Coronary artery (tissue), 2 donors: ENCODE data around the gene UPF1.

Experiments used
- DNase-seq: peaks from one replicate; pipeline ENCODE4 v3.0.0-alpha.2; 2017; ENCODE audit warnings: low spot score
- H3K27ac ChIP-seq, 2 donors: fragments of 200-600 bp; sonication (generic); one replicate each; pipeline ENCODE4 v1.5.1; 2016 to 2019
- H3K4me3 ChIP-seq: fragments of 200-600 bp; sonication (generic); 2 replicates; pipeline ENCODE4 v1.5.1; 2016; ENCODE audit warnings: mild to moderate bottlenecking, moderate library complexity
- TF ChIP-seq, protein P1 (sequence below): fragments of 200-600 bp; sonication (generic); IDR thresholded peaks from one replicate; pipeline ENCODE4 v1.5.1; 2019; ENCODE audit warnings: antibody characterized with exemption

UPF1 gene

DNA sequence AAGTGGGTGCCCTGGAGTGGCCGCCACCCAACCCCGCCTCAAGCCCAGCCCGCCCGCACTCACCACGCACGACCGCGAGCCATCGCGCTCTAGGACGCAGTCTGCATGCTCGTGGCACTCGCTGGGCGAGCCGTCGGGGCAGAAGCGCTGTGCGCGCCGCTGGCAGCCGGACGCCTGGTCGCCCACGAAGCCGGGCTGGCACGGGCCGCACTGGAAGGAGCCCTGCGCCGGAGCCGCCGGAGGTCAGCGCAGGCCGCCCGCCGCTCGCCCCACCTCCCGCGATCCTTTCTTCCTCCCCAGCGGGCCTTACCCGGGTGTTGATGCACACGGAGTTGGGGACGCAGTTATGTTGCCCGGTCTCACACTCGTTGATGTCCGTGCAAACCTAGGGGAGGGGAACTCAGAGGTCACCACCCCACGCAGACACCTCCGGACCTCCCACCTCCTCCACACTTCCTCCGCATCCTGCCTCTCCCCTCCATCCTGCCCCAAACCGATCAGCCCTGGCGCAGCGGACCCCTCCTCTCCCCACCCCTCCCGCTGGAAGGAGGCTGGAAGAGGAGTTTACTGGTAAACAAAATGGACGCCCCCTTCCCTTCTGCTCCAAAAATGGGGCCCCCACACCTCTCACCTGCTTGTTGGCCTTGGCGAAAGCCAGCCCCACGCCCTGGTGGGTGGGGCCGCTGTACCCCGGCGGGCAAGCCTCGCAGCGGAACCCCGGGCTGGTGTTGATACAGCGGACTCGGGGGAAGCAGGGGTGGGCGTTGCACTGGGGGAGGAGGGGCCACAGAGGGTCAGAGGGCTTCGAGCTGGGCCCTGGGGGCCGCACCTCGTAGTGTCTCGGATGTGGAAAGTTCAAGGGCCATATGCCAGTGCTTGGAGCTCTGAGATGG lies 43.0 kb upstream of the UPF1 start:
- TF ChIP-seq, protein P1, sequence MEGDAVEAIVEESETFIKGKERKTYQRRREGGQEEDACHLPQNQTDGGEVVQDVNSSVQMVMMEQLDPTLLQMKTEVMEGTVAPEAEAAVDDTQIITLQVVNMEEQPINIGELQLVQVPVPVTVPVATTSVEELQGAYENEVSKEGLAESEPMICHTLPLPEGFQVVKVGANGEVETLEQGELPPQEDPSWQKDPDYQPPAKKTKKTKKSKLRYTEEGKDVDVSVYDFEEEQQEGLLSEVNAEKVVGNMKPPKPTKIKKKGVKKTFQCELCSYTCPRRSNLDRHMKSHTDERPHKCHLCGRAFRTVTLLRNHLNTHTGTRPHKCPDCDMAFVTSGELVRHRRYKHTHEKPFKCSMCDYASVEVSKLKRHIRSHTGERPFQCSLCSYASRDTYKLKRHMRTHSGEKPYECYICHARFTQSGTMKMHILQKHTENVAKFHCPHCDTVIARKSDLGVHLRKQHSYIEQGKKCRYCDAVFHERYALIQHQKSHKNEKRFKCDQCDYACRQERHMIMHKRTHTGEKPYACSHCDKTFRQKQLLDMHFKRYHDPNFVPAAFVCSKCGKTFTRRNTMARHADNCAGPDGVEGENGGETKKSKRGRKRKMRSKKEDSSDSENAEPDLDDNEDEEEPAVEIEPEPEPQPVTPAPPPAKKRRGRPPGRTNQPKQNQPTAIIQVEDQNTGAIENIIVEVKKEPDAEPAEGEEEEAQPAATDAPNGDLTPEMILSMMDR, result no peak
- DNase-seq, result no peak

DNA sequence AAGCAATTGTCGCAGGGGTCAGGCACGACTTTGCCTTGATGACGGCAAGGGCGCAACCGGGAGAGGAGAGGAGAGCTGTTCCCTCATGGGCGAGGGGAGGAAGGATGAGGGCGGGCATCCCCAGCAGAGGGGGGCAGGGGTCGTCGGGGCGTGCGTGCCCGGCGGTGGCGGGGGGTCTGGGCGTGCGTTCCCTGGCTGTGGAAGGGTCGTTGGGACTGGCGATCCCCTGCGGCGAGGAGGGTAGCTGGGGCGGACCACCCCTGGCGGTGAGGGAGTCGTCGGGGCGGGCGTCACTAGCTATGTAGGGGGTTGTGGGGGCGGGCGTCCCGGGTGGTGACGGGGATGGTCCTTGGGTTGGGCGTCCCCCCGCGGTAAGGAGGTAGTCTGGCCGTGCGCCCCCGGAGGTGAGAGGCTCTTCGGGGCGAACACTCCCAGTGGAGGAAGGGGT lies 42.3 kb upstream of the UPF1 start:
- peak overlapping the region; percentile 70 for H3K4me3 ChIP-seq

More for the DNA sequence above, 43.0 kb upstream of the UPF1 start:
- H3K27ac ChIP-seq, result no peak overlapping the region
- peak overlapping the region; percentile 70 for H3K4me3 ChIP-seq

DNA sequence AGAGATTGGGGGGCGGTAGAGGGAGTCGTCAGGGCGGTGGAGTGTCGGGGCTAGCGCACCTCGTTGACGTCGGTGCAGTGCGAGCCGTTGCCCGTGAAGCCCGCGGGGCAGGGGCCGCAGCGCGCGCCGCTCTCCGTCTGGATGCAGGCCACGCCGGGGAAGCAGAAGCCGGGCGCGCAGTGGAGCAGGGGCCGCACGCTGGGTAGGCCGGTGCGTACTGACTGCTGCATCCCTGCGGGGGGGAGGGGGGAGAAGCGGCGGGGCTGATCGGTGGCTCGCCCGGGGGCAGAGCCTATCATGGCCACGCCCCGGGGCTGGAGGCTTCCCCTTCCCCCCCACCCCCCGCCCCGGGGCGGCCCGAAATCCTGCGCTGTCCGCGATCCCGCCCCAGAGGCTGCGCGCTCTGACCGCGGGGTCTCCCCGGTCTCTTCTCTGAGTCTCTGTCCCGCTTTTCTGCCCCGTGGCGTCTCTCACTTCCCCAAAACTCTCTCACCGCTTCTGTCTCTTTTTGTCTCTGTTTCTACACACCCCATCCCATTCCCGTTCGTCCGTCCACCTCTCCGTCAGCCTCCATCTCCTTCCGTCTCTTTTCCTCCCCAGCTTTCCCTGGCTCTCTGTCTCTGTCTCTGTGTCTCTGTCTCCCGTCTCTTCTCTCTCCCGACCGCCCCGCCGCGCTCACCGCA lies 41.7 kb upstream of the UPF1 start:
- Histone ChIP-seq H3K27ac (peak overlapping the region in 1 of 2 donors; percentile 28), H3K4me3 (peak overlapping the region; percentile 70)
- TF ChIP-seq, protein P1, result no peak
- DNase-seq, result no peak

More for the DNA sequence above, 42.3 kb upstream of the UPF1 start:
- TF ChIP-seq, protein P1, result no peak
- no peak for DNase-seq
- peak overlapping the region in 1 of 2 donors; percentile 28 for H3K27ac ChIP-seq

DNA sequence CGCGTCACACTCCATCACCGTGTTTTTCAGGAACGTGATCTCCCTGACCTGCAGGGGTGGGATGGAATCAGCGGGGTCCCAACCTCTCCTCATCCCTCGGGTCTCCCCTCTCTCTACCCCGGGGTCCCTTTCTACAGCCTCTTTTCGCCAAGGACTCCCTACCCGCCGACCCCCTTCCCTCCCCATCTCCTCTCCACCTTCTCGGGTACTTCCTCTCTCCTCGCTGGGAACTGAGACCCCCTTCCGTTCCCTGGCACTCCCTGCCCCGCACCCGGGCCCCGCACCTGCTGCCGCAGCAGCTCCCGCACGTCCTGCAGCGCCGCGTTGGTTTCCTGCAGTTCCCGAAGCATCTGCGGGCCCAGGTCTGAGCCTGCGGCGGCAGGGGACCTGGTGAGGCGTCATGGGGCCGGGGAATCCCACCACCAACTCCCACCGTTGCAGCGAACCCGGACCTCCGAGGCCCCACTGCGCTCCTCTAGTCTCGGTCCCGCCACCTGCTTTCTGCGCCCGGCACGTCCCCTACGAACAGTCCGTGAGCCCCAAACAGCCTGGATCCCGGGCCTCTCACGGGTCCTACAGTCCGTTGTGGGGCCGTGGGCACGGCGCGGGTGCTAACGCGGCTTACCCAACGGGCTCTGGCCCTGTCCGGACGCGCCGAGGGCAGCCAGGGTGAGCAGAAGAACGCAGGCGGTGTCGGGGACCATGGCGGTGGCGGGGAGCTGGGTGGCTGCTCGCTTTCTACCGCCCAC lies 41.0 kb upstream of the UPF1 start, which contains the start of gene COMP:
Gene COMP (minus strand): TSS at position 740 of the 749 bp plus-strand sequence. CDS start 36 bp downstream, at position 704.
- TF ChIP-seq, protein P1, result no peak
- peak within 1 kb of the TSS; percentile 70 for H3K4me3 ChIP-seq
- no peak for DNase-seq
- H3K27ac ChIP-seq, result no peak within 1 kb of the TSS

DNA sequence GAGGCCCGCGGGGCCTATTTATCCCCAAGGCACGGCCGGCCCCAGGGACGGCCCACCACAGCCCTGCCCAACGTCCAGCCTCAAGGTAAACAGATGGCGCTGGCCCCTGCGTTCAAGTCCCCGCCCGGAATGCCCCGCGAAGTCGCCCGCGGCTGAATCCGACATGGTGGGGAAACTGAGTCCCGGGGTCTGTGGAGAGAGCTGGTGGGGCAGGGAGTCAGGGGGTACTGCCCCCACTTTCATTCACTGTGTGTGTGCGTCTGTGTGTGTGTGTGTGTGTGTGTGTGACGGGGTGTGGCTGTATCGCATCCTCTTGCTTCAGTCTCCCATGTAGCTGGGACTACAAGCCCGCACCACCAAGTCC lies 40.5 kb upstream of the UPF1 start:
- TF ChIP-seq, protein P1, result no peak
- H3K4me3 ChIP-seq, result peak overlapping the region; percentile 70
- DNase-seq, result no peak
- H3K27ac ChIP-seq, result no peak overlapping the region

DNA sequence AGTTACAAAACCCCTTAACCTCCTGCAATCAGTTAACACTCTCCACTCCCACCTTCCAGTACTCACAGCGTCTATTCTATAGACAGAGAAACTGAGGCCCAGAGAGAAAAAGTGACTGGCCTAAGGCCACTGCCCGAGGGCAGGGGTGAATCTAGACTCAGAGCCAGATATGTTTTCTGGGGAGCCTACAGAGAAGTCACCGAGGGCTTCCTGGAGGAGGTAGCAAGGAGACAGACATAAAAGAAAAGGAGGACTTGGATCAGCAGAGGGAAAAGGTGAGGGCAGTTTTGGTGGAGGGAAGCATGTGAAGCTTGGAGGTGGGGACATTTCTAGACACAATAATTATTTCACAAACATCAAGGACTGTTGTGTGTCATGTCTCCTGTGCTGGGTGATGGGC lies 39.1 kb upstream of the UPF1 start:
- no peak for DNase-seq
- TF ChIP-seq, protein P1, result no peak
- H3K4me3 ChIP-seq, result no peak overlapping the region
- H3K27ac ChIP-seq, result no peak overlapping the region
